Hematopoietic multipotent progenitor cell treated with erythropoietin and hydrocortisone succinate and interleukin-3 and kit ligand, for 6 days (in vitro differentiated cells): Measurements from ENCODE around the gene PLSCR4.
A peak's percentile ranks its signal among the peaks of the same experiment; 100 is the strongest.
"Not testable (repeated sequence)": the region's sequence is repeated elsewhere in the genome, so short reads cannot be mapped to it uniquely, and the experiment has no call there.

Experiments
- DNase-seq: peaks from one replicate; pipeline ENCODE4 v3.0.0-alpha.2; 2015

PLSCR4 gene, protein sequence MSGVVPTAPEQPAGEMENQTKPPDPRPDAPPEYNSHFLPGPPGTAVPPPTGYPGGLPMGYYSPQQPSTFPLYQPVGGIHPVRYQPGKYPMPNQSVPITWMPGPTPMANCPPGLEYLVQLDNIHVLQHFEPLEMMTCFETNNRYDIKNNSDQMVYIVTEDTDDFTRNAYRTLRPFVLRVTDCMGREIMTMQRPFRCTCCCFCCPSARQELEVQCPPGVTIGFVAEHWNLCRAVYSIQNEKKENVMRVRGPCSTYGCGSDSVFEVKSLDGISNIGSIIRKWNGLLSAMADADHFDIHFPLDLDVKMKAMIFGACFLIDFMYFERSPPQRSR

DNA sequence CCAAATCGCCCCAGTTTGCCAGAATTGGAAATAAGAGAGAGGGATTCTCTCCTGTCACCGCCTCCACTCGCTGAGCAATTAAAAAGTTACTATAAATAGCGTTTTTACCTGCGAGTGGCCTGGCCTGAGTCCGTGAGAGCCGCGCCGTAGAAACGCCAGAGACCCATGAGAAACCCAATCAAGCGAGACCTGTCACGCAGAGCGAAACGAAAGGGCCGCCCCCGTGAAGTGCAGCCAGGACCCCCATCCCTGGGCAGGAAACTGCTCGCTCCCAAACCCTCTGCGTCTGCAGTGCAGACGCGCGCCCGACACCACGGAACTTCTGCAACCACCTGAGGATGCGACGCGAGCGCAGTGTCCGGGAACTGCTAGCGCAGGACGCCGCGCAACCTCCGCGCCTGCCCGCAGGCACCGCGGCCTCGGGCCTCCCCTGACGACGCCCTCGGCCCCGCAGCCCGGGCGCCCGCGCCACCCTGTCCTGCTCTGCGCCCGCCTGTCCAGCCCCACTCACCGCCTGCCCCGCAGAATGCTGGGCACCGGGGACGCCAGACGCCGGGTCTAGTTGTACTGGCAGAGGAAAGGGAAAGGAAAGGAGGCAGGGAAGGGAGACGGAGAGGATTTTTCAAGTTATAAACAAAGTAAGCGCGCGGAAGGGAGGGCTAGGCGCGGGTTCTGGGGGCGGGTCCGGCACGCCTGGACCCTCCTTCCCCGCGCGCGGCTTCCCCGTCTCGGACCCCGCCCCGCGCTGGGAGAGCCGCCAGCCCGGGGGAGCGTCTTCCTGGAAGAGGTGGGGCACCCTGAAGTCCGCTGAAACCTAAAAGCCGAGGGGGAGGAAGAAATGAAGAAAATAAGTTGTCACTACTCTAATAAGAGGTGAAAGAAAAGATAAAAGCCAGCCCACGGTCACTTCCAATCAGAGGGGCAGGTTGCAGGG, at the start of gene PLSCR4:
PLSCR4 (minus strand) TSS at position 657 of the 934 bp plus-strand sequence. CDS start 29,034 bp downstream, outside the sequence.
- DNase-seq = peak; percentile 91

DNA sequence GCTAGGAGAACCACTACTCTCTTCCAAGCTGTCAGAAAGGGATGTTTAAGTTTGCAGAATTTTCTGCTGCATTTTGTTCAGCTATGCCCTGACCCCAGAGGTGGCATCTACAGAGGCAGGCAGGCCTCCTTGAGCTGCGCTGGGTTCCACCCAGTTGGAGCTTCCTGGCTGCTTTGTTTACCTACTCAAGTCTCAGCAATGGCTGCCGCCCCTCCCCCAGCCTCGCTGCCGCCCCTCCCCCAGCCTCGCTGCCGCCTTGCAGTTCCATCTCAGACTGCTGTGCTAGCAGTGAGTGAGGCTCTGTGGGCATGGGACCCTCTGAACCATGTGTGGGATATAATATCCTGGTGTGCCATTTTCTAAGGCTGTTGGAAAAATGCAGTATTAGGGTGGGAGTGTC, 42.5 kb upstream of the PLSCR4 start:
- DNase-seq = not testable (repeated sequence)

DNA sequence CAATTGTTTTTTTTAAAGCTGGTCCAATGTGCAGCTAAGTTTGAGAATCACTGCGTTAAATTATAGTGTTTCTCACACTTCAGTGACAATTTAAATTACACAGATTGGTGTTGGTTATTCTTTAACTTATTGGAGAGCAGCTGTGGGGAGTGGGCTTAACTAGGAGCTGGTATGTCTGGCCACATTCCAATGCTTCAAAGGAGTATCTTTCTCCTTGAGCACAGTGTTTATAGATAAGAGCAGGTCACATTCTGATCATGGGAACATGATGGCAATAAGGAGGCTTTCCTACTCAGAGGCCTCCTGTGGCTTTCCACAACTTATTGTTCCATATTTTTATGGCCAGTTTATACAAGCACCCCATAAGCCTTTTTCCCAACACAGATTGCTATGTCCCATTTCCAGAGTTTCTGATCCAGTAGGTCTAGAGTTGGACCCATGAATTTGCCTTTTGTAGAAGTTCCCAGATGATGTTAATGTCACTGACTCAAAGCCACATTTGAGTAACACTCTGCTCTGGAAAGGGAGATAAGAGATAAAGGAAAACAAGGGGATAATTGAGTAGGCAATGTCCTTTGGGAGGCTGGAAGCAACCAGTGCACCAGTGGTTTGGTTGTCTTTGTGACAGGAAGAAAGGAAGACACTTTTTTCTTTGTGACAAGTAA, 33.0 kb upstream of the PLSCR4 start:
- DNase-seq = no peak

DNA sequence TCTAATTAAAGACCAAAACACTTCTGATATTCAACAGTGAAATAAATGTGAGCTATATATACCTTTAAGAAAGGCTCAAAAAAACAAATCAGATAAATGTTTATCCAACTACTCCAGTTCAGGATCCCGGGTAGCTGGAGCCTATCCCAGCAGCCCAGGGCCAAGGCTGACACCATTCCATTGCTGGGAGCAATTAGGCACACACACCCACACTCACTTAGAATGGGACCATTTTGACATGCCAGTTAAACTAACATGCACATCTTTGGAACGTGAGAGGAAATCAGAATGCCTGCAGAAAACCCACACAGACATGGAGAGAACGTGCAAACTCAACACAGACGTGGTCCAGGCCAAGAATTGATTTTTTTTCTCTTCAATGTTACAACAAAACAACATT, 30.0 kb upstream of the PLSCR4 start:
- no peak for DNase-seq

DNA sequence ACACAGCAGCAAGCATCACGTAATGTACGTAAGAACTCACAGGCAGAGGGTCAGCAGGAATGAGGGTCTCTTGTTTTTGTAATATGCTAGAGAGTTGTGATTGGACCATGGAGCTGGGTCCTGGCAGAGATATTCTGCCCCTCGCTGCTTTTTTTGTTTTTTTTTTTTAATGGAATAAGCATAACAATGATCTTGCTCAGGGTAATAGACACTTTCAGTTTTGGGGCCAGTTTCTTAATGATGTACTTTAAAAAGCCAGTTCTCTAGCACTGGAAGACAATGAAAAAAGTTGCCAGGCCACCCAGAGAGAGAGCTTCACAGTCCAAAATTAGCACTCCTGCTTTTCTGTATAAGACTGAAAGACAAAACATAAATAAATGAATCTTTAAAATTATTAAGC, 29.0 kb upstream of the PLSCR4 start:
- DNase-seq = no peak

DNA sequence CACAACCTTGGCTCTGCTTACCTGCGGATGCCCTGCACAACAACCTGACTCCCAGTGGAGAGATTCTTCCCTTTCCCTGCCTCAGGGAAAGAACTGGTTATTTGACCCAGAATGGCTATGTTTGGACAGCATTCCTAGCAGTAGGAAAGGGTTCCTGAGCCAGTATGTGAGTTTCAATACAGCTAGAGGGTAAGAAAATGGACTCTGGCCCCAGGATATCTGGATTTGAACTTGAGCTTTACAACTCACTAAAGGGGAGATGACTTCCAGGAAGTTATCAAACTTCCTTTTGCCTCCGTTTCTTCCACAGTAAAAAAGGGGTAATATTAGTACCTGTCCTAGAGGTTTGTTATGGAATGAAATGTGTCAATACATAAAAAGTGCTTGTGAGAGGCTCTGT, 28.1 kb upstream of the PLSCR4 start:
- DNase-seq = no peak

DNA sequence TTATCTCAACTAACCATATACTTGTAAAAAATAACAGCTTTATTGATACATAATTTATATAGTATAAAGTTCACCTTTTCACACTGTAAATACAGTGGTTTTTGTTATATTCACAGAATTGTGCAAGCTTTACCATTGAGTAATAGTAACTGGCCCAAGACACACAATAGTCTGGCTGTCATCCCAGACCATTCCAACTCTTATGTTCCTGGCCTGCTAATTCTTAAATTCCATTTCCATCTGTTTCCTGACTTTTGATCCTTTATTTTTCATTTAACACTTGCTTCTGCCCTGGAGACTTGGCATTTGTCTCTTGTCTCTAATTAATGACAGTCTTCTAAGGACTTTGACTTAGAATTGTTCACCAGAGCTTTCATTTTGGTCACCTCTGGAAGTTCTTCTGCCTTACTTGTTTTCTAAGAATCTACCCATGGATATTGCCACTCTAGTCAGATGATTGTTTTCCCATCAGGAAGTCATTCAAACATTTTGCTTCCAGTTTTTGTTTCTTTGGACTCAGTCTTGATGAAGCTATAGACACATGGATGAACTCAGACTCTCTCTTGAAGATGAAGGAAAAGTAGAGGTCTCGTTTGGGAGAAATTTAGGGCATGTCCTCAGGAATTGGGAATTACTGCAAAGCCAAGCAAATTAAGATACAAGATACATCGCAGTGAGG, 27.2 kb upstream of the PLSCR4 start:
- DNase-seq = no peak

DNA sequence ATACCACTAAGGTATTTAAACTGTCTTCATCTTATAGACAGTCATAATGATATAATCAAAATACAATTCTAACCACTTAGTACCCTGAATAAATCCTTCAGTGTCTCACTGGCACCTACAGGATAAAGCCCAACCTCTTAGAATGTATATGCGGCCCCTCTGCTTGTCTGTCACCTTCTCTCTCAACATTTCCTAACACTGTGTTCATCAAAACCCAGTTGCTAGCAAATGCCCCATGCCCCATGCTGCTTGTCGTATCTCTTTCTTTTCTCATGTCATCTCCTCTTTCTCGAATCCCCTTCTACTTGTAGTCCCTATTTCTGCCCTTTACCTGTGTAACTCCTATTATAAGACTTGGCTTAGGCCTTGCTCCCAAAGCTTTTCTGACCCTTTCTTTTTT, 24.6 kb upstream of the PLSCR4 start:
- DNase-seq = no peak

DNA sequence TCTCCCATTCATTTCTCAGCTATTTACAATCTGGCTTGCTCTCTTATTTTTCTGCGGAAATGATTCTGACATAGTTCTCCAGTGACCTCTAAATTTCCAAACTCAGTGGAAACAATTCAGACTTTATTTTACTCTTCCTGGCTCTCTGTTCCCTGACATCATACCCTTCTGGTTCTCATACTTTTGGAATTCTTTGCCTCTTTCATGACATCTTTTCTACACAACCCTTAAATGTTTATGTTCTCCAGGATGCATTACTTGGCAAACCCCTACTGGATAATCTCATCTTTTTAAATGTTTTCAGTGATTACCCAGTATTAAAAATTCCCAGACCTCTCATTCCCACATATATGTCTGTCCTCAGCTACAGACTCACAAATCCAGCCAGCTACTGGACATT, 23.9 kb upstream of the PLSCR4 start:
- no peak for DNase-seq

DNA sequence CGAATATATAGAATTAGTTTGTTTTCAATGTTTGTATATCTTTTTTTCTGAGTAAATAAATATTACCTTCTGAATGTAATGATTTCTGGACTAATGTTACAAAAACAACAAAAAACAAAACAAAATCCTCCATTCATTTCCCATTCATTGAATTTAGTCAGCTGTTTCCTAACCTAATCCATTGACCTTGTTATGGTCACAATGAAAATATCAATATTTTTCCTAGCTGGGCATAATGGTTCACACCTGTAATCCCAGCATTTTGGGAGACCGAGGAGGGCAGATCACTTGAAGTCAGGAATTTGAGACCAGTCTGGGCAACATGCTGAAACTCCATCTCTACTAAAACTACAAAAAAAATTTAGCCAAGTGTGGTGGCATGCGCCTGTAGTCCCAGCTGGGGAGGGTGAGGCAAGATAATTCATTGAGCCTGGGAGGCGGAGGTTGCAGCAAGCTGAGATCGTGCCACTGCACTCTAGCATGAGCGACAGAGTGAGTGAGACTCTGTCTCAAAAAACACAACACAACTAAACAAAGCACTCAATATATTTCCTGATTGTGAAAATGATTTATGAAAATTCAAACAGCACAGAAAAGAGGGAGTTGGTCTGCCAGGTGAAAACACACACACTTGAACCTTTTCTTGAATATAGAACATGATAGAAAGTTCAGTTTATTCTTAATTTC, 23.0 kb upstream of the PLSCR4 start:
- no peak for DNase-seq

DNA sequence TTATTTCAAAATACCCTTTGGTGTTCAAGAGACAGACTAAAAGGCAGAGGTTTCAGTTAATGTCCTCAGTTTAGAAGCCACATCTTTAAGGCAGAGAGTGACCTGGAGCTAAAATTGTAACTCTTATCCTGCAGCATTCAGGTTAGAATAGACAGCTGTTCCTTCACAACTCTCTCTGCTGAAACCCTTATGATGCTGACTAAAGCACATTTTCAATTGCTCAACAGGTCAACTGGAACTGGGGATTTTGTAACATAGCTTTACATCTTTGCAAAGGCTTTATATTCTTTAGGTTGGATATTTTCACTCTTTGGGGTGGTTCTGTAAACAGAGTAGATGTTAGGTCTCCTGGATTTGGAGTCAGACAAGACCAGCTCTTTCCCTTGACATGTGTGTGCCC, 20.3 kb upstream of the PLSCR4 start:
- no peak for DNase-seq

DNA sequence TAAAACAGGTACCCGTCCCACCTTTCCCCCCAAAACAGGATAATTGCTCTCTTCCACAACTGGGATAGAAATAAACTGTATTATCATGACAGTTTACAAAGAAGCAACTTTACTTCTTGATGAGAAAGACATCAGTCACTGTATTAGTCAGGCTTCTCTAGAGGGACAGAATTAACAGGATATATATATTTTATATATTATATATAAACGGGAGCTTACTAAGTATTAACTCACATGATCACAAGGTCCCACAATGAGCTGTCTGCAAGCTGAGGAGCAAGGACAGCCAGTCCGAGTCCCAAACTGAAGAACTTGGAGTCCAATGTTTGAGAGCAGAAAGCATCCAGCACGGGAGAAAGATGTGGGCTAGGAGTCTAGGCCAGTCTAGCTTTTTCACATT, 18.4 kb upstream of the PLSCR4 start:
- DNase-seq = no peak

DNA sequence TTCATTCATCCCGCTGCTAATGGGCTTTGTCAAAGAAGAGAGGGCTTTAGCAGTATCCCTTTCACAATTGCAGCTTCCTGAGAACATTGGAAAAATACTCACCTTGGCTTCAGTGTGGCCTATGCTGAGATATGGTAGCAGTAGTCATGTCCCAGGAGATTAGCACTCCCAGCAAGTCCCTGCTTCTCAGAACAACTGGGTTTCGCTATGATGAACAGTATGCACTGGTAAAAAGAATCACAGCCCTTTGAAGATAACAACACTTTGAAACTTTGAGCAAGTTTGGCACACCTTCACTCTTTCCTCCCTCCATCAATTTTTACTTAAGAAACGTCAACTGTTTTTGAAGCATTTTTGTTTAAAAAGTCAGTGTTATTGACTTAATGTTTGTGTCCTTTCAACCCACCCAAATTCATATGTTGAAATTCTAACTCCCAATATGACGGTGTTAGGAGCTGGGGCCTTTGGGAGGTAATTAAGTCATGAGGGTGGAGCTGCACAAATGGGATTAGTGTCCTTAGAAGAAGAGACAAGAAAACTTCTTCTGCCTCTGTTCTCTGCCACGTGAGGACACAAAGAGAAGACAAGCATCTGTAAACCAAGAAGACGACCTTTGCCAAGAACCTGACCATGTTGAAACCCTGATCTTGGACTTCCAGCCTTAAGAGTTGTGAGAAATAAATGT, 17.8 kb upstream of the PLSCR4 start:
- DNase-seq = no peak

DNA sequence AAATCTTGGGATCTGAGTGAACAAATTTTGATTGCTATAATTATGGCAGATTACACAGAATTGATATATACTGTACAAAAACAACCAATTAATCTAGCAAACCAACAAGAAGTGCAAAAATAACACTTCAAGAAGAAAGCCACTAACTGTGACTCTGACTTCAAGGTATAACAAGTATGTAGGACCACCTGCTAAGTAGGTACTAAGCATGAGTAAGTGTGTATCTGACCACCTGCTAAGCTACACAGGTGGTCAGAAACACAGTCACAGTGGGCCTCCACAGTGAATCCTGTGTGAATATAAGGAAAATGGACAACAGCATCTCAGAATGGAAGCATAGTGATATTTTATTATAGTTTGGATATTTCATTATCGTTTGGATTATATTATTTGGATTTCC, 14.8 kb upstream of the PLSCR4 start:
- no peak for DNase-seq

DNA sequence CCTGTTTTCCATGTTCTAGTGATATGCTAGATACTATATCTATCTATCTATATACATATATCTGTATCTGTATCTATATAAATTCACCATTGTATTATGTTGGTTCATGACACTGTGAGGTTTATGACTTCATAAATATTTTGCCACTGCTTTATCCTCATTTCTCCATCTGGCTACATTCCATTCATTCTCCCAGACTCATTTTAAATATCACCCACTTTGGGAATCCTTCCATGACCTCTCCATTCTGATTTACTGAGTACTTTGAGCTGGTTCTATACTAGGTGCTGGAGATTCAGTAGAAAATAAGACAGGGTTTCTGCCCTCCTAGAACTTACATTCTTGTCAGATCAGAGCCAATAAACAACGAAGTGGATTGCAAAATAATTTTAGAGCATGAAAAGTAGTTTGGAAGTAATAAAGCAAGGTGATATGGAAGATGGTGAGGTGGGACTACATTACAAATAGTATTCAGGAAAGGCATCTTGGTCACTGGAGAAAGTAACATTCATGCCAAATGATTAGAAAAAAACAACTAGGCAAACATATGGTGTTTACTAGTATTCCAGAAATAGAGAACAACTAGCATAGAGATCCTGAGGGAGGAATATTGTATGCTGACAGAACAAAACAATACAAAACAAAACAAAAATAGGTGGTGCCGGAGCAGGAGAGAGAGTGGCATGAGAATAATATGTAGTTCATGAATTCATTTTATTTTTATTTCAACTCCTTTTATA, 11.6 kb upstream of the PLSCR4 start:
- no peak for DNase-seq

DNA sequence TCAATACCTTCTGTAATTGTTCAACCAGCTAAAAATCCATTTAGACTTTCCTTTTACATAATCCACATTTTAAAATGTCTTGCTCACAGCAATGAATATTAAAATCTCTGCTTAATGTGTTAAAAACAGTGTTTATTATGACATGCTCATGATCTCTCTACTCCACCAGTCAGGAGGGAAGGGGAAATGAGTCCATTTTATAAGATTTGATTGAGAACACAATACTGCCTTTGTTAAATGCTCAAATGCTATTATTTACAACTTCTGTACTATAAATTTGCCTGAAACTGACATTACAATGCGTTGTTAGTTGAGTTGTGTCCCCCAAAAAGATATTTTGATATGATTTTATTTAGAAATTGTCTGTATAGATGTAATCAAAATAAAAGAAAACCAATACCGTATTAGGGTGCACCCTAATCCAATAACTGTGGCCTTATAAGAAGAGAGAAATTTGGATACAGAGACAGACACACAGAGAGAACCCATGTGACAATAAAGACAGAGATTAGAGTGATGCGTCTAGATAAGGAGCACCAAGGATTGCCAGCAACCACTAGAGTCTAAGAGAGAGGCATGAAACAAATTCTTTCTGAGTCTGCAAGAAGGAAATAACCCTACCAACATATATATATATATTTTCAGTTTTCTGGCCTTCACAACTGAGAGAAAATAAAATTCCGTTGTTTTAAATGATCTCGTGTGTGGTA, 9.1 kb upstream of the PLSCR4 start:
- no peak for DNase-seq

DNA sequence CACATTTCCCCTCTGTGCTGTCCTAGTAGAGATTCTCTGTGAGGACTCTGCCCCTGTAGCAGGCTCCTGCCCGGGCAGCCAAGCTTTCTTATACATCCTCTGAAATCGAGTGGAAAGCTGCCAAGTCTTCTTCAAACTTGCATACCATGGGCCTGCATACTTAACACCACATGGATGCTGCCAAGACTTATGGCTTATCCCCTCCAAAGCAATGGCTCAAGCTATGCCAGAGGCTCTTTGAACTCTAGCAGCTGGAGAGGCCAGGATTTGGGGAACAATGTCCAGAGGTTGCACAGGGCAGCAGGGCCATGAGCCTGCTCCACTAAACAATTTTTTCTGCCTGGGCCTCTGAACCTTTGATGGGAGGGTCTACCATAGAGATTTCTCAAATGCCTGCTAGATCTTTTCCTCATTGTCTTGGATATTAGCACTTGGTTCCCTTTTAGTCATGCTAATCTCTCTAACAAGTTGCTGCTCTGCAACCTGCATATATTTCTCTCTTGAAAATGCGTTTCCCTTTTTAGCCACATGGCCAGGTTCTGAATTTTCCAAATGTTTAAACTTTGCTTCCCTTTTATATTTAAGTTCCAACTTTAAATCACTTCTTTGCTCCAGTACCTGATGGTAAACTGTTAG, 6.1 kb upstream of the PLSCR4 start:
- DNase-seq = no peak

DNA sequence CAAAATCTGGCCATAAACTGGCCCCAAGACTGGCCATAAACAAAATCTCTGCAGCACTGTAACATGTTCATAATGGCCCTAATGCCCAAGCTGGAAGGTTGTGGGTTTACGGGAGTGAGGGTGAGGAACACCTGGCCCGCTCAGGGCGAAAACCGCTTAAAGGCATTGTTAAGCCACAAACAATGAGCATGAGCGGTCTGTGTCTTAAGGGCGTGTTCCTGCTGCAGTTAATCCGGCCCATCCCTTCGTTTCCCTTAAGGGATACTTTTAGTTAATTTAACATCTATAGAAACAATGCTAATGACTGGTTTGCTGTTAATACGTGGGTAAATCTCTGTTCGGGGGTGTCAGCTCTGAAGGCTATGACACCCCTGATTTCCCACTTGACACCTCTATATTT, 1.5 kb upstream of the PLSCR4 start:
- DNase-seq = not testable (repeated sequence)

DNA sequence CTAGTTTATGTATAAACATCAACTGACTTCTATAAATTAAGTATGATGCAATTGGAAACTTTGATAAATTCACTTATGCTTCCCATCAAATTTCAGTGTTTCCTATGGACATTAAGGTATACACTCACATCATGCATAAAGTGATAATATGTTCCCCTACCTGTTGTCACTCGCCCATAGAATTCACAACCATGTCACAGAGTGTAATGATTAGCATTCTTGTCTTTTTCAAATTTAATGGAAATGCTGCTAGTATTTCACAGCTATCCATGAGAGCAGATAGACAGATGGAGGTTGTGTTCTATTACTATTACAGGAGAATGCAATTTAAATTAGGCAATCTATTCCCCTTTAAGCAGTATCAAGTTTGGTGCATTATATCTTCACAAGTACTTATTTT, 984 bp downstream of the PLSCR4 start:
- DNase-seq = no peak

DNA sequence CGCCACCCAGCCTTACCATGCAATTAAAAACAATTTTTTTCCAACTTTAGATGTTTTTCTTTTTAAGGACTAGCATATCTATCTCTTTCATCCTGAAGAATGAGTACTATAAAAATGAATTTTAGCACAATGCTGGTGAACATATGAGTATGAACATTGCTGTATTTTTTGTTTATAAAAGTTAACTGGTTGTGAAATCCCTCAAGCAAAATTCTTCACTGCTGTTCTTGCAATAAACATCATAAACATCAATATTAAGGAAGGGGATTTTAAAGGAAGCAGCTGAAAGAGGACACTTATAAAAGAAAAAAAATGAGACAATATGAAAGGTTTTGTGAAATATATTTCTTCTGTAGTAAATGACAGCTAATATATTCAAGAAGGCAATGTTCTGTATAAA, 3.0 kb downstream of the PLSCR4 start:
- no peak for DNase-seq
